Mesenchymal stem cell (in vitro differentiated cells and primary cell): ENCODE results near the gene SIVA1.
A peak's percentile ranks its signal among the peaks of the same experiment; 100 is the strongest.

ENCODE experiments used
- DNase-seq: peaks from one replicate; pipeline ENCODE4 v3.0.0-alpha.2; 2013
- H2AFZ ChIP-seq: one replicate; pipeline ENCODE4 v1.6.1; 2013; ENCODE audit warnings: low read depth, mild to moderate bottlenecking, control low read depth, inconsistent platforms, low read length, moderate library complexity
- H2AK5ac ChIP-seq: 2 replicates; pipeline ENCODE4 v1.6.1; 2013; ENCODE audit warnings: low read length, moderate library complexity, mild to moderate bottlenecking, inconsistent platforms; ENCODE audit not compliant: severe bottlenecking
- H2BK120ac ChIP-seq: one replicate; pipeline ENCODE4 v1.6.1; 2013; ENCODE audit warnings: low read depth, mild to moderate bottlenecking, inconsistent platforms, low read length, moderate library complexity
- H2BK12ac ChIP-seq, 2 experiments: one replicate each; pipeline ENCODE4 v1.6.1; 2013; ENCODE audit warnings: inconsistent platforms in 2 of 2, low read length in 2 of 2, mild to moderate bottlenecking in 2 of 2, moderate library complexity in 2 of 2, control low read depth in 1 of 2
- H2BK15ac ChIP-seq: one replicate; pipeline ENCODE4 v1.6.1; 2013; ENCODE audit warnings: mild to moderate bottlenecking, low read depth, inconsistent platforms; ENCODE audit not compliant: poor library complexity, severe bottlenecking
- H2BK5ac ChIP-seq: 2 replicates; pipeline ENCODE4 v1.6.1; 2013; ENCODE audit warnings: low read depth, mild to moderate bottlenecking, low read length, control low read depth, inconsistent platforms; ENCODE audit not compliant: poor library complexity, severe bottlenecking
- H3K14ac ChIP-seq, 2 experiments: one replicate each; pipeline ENCODE4 v1.6.1; 2013; ENCODE audit warnings: inconsistent platforms in 2 of 2, low read length in 2 of 2, control low read depth in 1 of 2, mild to moderate bottlenecking in 1 of 2, moderate library complexity in 1 of 2
- H3K18ac ChIP-seq, 2 experiments: one replicate each; pipeline ENCODE4 v1.6.1; 2013; ENCODE audit warnings: inconsistent platforms in 2 of 2, low read length in 2 of 2, control low read depth in 1 of 2, low read depth in 1 of 2, mild to moderate bottlenecking in 1 of 2
- H3K23ac ChIP-seq, 2 experiments: one replicate each; pipeline ENCODE4 v1.6.1; 2013; ENCODE audit warnings: inconsistent platforms in 2 of 2, low read length in 2 of 2, mild to moderate bottlenecking in 2 of 2, moderate library complexity in 2 of 2, control low read depth in 1 of 2
- H3K27ac ChIP-seq: 2 replicates; pipeline ENCODE4 v1.5.1; 2013; ENCODE audit warnings: mild to moderate bottlenecking, moderate library complexity, low read length, control low read depth, inconsistent platforms; ENCODE audit not compliant: poor library complexity, severe bottlenecking
- H3K27me3 ChIP-seq, 2 experiments: 2 replicates each; pipeline versions ENCODE4 v1.6.1 to v1.7.0; 2013; ENCODE audit warnings: low read length in 2 of 2, mild to moderate bottlenecking in 2 of 2, moderate library complexity in 2 of 2, control low read depth in 1 of 2, inconsistent platforms in 1 of 2; ENCODE audit not compliant: control insufficient read depth in 1 of 2, insufficient read depth in 1 of 2
- H3K36me3 ChIP-seq, 2 experiments: 2 replicates each; pipeline versions ENCODE4 v1.6.1 to v1.7.0; 2013; ENCODE audit warnings: low read length in 2 of 2, control low read depth in 1 of 2, inconsistent platforms in 1 of 2, low read depth in 1 of 2, mild to moderate bottlenecking in 1 of 2; ENCODE audit not compliant: insufficient read depth in 2 of 2, control insufficient read depth in 1 of 2
- H3K4ac ChIP-seq, 2 experiments: one replicate each; pipeline ENCODE4 v1.6.1; 2013; ENCODE audit warnings: inconsistent platforms in 2 of 2, low read length in 2 of 2, mild to moderate bottlenecking in 2 of 2, moderate library complexity in 2 of 2, control low read depth in 1 of 2, low read depth in 1 of 2
- H3K4me1 ChIP-seq: 2 replicates; pipeline ENCODE4 v1.6.1; 2013; ENCODE audit warnings: low read depth, low read length, control low read depth; ENCODE audit not compliant: control insufficient read depth, insufficient read depth
- H3K4me2 ChIP-seq: 2 replicates; pipeline ENCODE4 v1.6.1; 2013; ENCODE audit warnings: low read length, mild to moderate bottlenecking, inconsistent platforms; ENCODE audit not compliant: poor library complexity, severe bottlenecking
- H3K4me3 ChIP-seq, 2 experiments: 2 replicates each; pipeline versions ENCODE4 v1.5.1 to v1.7.0; 2013; ENCODE audit warnings: low read length in 2 of 2, mild to moderate bottlenecking in 2 of 2, control low read depth in 1 of 2, low read depth in 1 of 2; ENCODE audit not compliant: insufficient read depth in 1 of 2
- H3K79me1 ChIP-seq: replicated peaks from 2 replicates; pipeline ENCODE4 v1.6.1; 2013; ENCODE audit warnings: mild to moderate bottlenecking, control low read depth, low read length, inconsistent platforms; ENCODE audit not compliant: poor library complexity, severe bottlenecking
- H3K9ac ChIP-seq: 2 replicates; pipeline ENCODE4 v1.7.0; 2013; ENCODE audit warnings: mild to moderate bottlenecking, low read length, moderate library complexity
- H3K9me3 ChIP-seq: 2 replicates; pipeline ENCODE4 v1.7.0; 2013; ENCODE audit warnings: mild to moderate bottlenecking, low read length; ENCODE audit not compliant: control insufficient read depth
- H4K8ac ChIP-seq: one replicate; pipeline ENCODE4 v1.6.1; 2013; ENCODE audit warnings: inconsistent platforms, mild to moderate bottlenecking, low read length, moderate library complexity
- H4K91ac ChIP-seq: one replicate; pipeline ENCODE4 v1.6.1; 2013; ENCODE audit warnings: mild to moderate bottlenecking, low read length, inconsistent platforms
- WGBS: methylation state at CpG from one replicate; pipeline ENCODE4 v1.1.7; 2013; ENCODE audit warnings: mixed read lengths; 5-methylcytosine and 5-hydroxymethylcytosine counted together

The SIVA1 gene

GRCh38 chr14:104774453-104775072, 21.6 kb downstream of the SIVA1 start:
- H3K79me1 ChIP-seq, result peaks cover 29% of the 10 kb centered on the region
- no peak overlapping the region for H2BK5ac ChIP-seq
- no peak overlapping the region for H3K23ac ChIP-seq
- H3K4me1 ChIP-seq, result peaks cover 18% of the 10 kb centered on the region
- WGBS, result 97% methylated on average over 20 of the region's 20 CpGs
- H3K14ac ChIP-seq, result no peak overlapping the region
- H2BK12ac ChIP-seq, result no peak overlapping the region
- H4K8ac ChIP-seq, result no peak overlapping the region
- no peak overlapping the region for H3K18ac ChIP-seq
- no peak overlapping the region for H3K4me2 ChIP-seq
- H2BK15ac ChIP-seq, result no peak overlapping the region
- H4K91ac ChIP-seq, result no peak overlapping the region
- H3K27ac ChIP-seq, result no peak overlapping the region
- H2BK120ac ChIP-seq, result no peak overlapping the region
- DNase-seq, result no peak
- H3K4ac ChIP-seq, result no peak overlapping the region
- H3K4me3 ChIP-seq, result no peak overlapping the region
- H2AFZ ChIP-seq, result no peak overlapping the region
- peaks cover 51 to 98% of the 10 kb centered on the region in 2 experiments for H3K36me3 ChIP-seq
- H3K27me3 ChIP-seq, result no peaks in the 10 kb centered on the region
- H3K9ac ChIP-seq, result no peak overlapping the region
- H3K9me3 ChIP-seq, result no peaks in the 10 kb centered on the region
- no peak overlapping the region for H2AK5ac ChIP-seq

GRCh38 chr14:104775073-104775489, 22.1 kb downstream of the SIVA1 start:
- Histone ChIP-seq H3K79me1 (peaks cover 31% of the 10 kb centered on the region), H3K36me3 (peaks cover 49 to 98% of the 10 kb centered on the region in 2 experiments), H3K9me3 (no peaks in the 10 kb centered on the region), H2AK5ac (no peak overlapping the region), H3K9ac (no peak overlapping the region), H2BK12ac (no peak overlapping the region), H3K4me1 (peaks cover 18% of the 10 kb centered on the region), H2AFZ (no peak overlapping the region), H3K18ac (no peak overlapping the region), H2BK120ac (no peak overlapping the region), H2BK15ac (no peak overlapping the region), H4K8ac (no peak overlapping the region), H3K27me3 (no peaks in the 10 kb centered on the region), H2BK5ac (no peak overlapping the region), H3K23ac (no peak overlapping the region), H3K4me2 (no peak overlapping the region), H3K14ac (no peak overlapping the region), H3K4ac (no peak overlapping the region), H4K91ac (no peak overlapping the region), H3K27ac (no peak overlapping the region), H3K4me3 (no peak overlapping the region)
- WGBS, result 99% methylated on average over 13 of the region's 13 CpGs
- DNase-seq, result no peak

- H3K4ac ChIP-seq, result no peak overlapping the region
- H3K23ac ChIP-seq, result no peak overlapping the region
- H3K9me3 ChIP-seq, result no peaks in the 10 kb centered on the region
- H2AFZ ChIP-seq, result no peak overlapping the region
- no peak overlapping the region for H4K8ac ChIP-seq
- H2BK120ac ChIP-seq, result no peak overlapping the region
- H3K9ac ChIP-seq, result no peak overlapping the region
- no peak overlapping the region for H3K14ac ChIP-seq
- no peak overlapping the region for H4K91ac ChIP-seq
- H3K27ac ChIP-seq, result no peak overlapping the region
- H2BK5ac ChIP-seq, result no peak overlapping the region
- H2BK15ac ChIP-seq, result peak overlapping the region; percentile 20
- H3K79me1 ChIP-seq, result peaks cover 37% of the 10 kb centered on the region
- no peaks in the 10 kb centered on the region for H3K27me3 ChIP-seq
- no peak overlapping the region for H2AK5ac ChIP-seq
- no peak overlapping the region for H2BK12ac ChIP-seq
- H3K4me3 ChIP-seq, result no peak overlapping the region
- no peak overlapping the region for H3K4me2 ChIP-seq
- 97% methylated on average over 15 of the region's 15 CpGs for WGBS
- H3K4me1 ChIP-seq, result peaks cover 21% of the 10 kb centered on the region
- H3K18ac ChIP-seq, result no peak overlapping the region
- peaks cover 35 to 98% of the 10 kb centered on the region in 2 experiments for H3K36me3 ChIP-seq
- DNase-seq, result no peak
Measured at GRCh38 chr14:104776481-104776880, 23.5 kb downstream of the SIVA1 start.

GRCh38 chr14:104776961-104777807, 24.2 kb downstream of the SIVA1 start:
- Histone ChIP-seq H3K14ac (no peak overlapping the region), H3K4me2 (no peak overlapping the region), H3K27me3 (no peaks in the 10 kb centered on the region), H3K36me3 (peaks cover 28 to 98% of the 10 kb centered on the region in 2 experiments), H3K4me1 (peaks cover 25% of the 10 kb centered on the region), H3K9ac (no peak overlapping the region), H2BK12ac (no peak overlapping the region), H3K27ac (no peak overlapping the region), H3K23ac (no peak overlapping the region), H3K9me3 (no peaks in the 10 kb centered on the region), H3K4ac (no peak overlapping the region), H4K91ac (no peak overlapping the region), H2BK15ac (peak overlapping the region; percentile 20), H3K4me3 (no peak overlapping the region), H2BK120ac (no peak overlapping the region), H3K79me1 (peaks cover 42% of the 10 kb centered on the region), H2BK5ac (no peak overlapping the region), H2AFZ (no peak overlapping the region), H4K8ac (no peak overlapping the region), H3K18ac (no peak overlapping the region), H2AK5ac (no peak overlapping the region)
- 88% methylated on average over 15 of the region's 16 CpGs for WGBS
- DNase-seq, result no peak
